ENCODE data around the gene MPC2.

The MPC2 gene

GRCh38 chr1:167936930-167937708, at the start of gene MPC2:
MPC2 (minus strand) TSS chr1:167937072; CDS start chr1:167935841, 1,231 bp downstream.
- Mint-ChIP-seq H3K36me3 (ENCODE audit: low read depth) (peaks cover 23% of the 10 kb centered on the region), H3K4me1 (ENCODE audit: low read depth) (peaks cover 48% of the 10 kb centered on the region)

GRCh38 chr1:167984886-167985489, 48.1 kb upstream of the MPC2 start:
- Mint-ChIP-seq H3K36me3 (ENCODE audit: low read depth) (peaks cover 40% of the 10 kb centered on the region), H3K27me3 (no peaks in the 10 kb centered on the region), H3K27ac (no peak overlapping the region), H3K4me1 (ENCODE audit: low read depth) (peaks cover 10% of the 10 kb centered on the region), H3K4me3 (no peak overlapping the region), H3K9me3 (no peaks in the 10 kb centered on the region)
- no peak for DNase-seq

More at GRCh38 chr1:167936930-167937708, at the start of gene MPC2:
- Mint-ChIP-seq H3K27me3 (no peaks in the 10 kb centered on the region), H3K9me3 (no peaks in the 10 kb centered on the region), H3K4me3 (peak within 1 kb of the TSS; percentile 90), H3K27ac (peak within 1 kb of the TSS; percentile 100)
- DNase-seq = peak; percentile 68

GRCh38 chr1:167983797-167984420, 47.0 kb upstream of the MPC2 start:
- Mint-ChIP-seq H3K36me3 (ENCODE audit: low read depth) (peaks cover 47% of the 10 kb centered on the region), H3K9me3 (no peaks in the 10 kb centered on the region), H3K27ac (no peak overlapping the region), H3K4me1 (ENCODE audit: low read depth) (peaks cover 10% of the 10 kb centered on the region), H3K27me3 (no peaks in the 10 kb centered on the region), H3K4me3 (no peak overlapping the region)
- DNase-seq = no peak

- peaks cover 10% of the 10 kb centered on the region for H3K4me1 Mint-ChIP-seq (ENCODE audit: low read depth)
- H3K4me3 Mint-ChIP-seq = no peak overlapping the region
- H3K27me3 Mint-ChIP-seq = no peaks in the 10 kb centered on the region
- H3K36me3 Mint-ChIP-seq (ENCODE audit: low read depth) = peaks cover 55% of the 10 kb centered on the region
- H3K9me3 Mint-ChIP-seq = peaks cover 2% of the 10 kb centered on the region
- no peak overlapping the region for H3K27ac Mint-ChIP-seq
- DNase-seq = no peak
These were observed 45.1 kb upstream of the MPC2 start for GRCh38 chr1:167981933-167982332.

- DNase-seq = no peak
- Mint-ChIP-seq H3K36me3 (ENCODE audit: low read depth) (peaks cover 67% of the 10 kb centered on the region), H3K27me3 (no peaks in the 10 kb centered on the region), H3K4me3 (no peak overlapping the region), H3K4me1 (ENCODE audit: low read depth) (peaks cover 3% of the 10 kb centered on the region), H3K27ac (no peak overlapping the region), H3K9me3 (peaks cover 2% of the 10 kb centered on the region)
These were observed 40.4 kb upstream of the MPC2 start for GRCh38 chr1:167977245-167977644.

- H3K27me3 Mint-ChIP-seq = no peaks in the 10 kb centered on the region
- H3K36me3 Mint-ChIP-seq (ENCODE audit: low read depth) = peaks cover 56% of the 10 kb centered on the region
- no peak overlapping the region for H3K4me3 Mint-ChIP-seq
- peaks cover 2% of the 10 kb centered on the region for H3K9me3 Mint-ChIP-seq
- peaks cover 1% of the 10 kb centered on the region for H3K4me1 Mint-ChIP-seq (ENCODE audit: low read depth)
- H3K27ac Mint-ChIP-seq = no peak overlapping the region
- DNase-seq = no peak
These were observed 37.8 kb upstream of the MPC2 start for GRCh38 chr1:167974698-167975097.

GRCh38 chr1:167973832-167974231, 37.0 kb upstream of the MPC2 start:
- Mint-ChIP-seq H3K4me3 (no peak overlapping the region), H3K9me3 (peaks cover 2% of the 10 kb centered on the region), H3K4me1 (ENCODE audit: low read depth) (peaks cover 1% of the 10 kb centered on the region), H3K27ac (no peak overlapping the region), H3K36me3 (ENCODE audit: low read depth) (peaks cover 54% of the 10 kb centered on the region), H3K27me3 (no peaks in the 10 kb centered on the region)
- no peak for DNase-seq

- Mint-ChIP-seq H3K27me3 (no peaks in the 10 kb centered on the region), H3K36me3 (ENCODE audit: low read depth) (peaks cover 43% of the 10 kb centered on the region), H3K4me3 (no peak overlapping the region), H3K4me1 (ENCODE audit: low read depth) (peaks cover 2% of the 10 kb centered on the region), H3K9me3 (no peaks in the 10 kb centered on the region), H3K27ac (no peak overlapping the region)
- no peak for DNase-seq
These were observed 31.7 kb upstream of the MPC2 start for GRCh38 chr1:167968569-167968968.

- Mint-ChIP-seq H3K4me3 (no peak overlapping the region), H3K4me1 (ENCODE audit: low read depth) (peaks cover 8% of the 10 kb centered on the region), H3K36me3 (ENCODE audit: low read depth) (peaks cover 38% of the 10 kb centered on the region), H3K27ac (no peak overlapping the region), H3K9me3 (no peaks in the 10 kb centered on the region), H3K27me3 (no peaks in the 10 kb centered on the region)
- no peak for DNase-seq
These were observed 29.2 kb upstream of the MPC2 start for GRCh38 chr1:167966050-167966449.

GRCh38 chr1:167964646-167965045, 27.8 kb upstream of the MPC2 start:
- DNase-seq = no peak
- H3K9me3 Mint-ChIP-seq = no peaks in the 10 kb centered on the region
- no peak overlapping the region for H3K27ac Mint-ChIP-seq
- H3K27me3 Mint-ChIP-seq = no peaks in the 10 kb centered on the region
- H3K36me3 Mint-ChIP-seq (ENCODE audit: low read depth) = peaks cover 46% of the 10 kb centered on the region
- H3K4me3 Mint-ChIP-seq = no peak overlapping the region
- H3K4me1 Mint-ChIP-seq (ENCODE audit: low read depth) = peaks cover 11% of the 10 kb centered on the region

- Mint-ChIP-seq H3K4me1 (ENCODE audit: low read depth) (peaks cover 27% of the 10 kb centered on the region), H3K27ac (no peak overlapping the region), H3K27me3 (no peaks in the 10 kb centered on the region), H3K9me3 (no peaks in the 10 kb centered on the region), H3K4me3 (no peak overlapping the region), H3K36me3 (ENCODE audit: low read depth) (peaks cover 49% of the 10 kb centered on the region)
- no peak for DNase-seq
These were observed 20.8 kb upstream of the MPC2 start for GRCh38 chr1:167957710-167958109.

GRCh38 chr1:167955915-167956314, 19.0 kb upstream of the MPC2 start:
- Mint-ChIP-seq H3K27me3 (no peaks in the 10 kb centered on the region), H3K4me3 (no peak overlapping the region), H3K4me1 (ENCODE audit: low read depth) (peaks cover 26% of the 10 kb centered on the region), H3K9me3 (no peaks in the 10 kb centered on the region), H3K27ac (no peak overlapping the region), H3K36me3 (ENCODE audit: low read depth) (peaks cover 52% of the 10 kb centered on the region)
- DNase-seq = no peak

- Mint-ChIP-seq H3K36me3 (ENCODE audit: low read depth) (peaks cover 42% of the 10 kb centered on the region), H3K27ac (no peak overlapping the region), H3K4me3 (no peak overlapping the region), H3K27me3 (no peaks in the 10 kb centered on the region), H3K4me1 (ENCODE audit: low read depth) (peaks cover 31% of the 10 kb centered on the region), H3K9me3 (no peaks in the 10 kb centered on the region)
- DNase-seq = no peak
These were observed 13.7 kb upstream of the MPC2 start for GRCh38 chr1:167950569-167950968.

GRCh38 chr1:167949785-167950184, 12.9 kb upstream of the MPC2 start:
- H3K27ac Mint-ChIP-seq = no peak overlapping the region
- peaks cover 34% of the 10 kb centered on the region for H3K36me3 Mint-ChIP-seq (ENCODE audit: low read depth)
- H3K9me3 Mint-ChIP-seq = no peaks in the 10 kb centered on the region
- no peak overlapping the region for H3K4me3 Mint-ChIP-seq
- DNase-seq = no peak
- H3K27me3 Mint-ChIP-seq = no peaks in the 10 kb centered on the region
- peaks cover 36% of the 10 kb centered on the region for H3K4me1 Mint-ChIP-seq (ENCODE audit: low read depth)

GRCh38 chr1:167947733-167948132, 10.9 kb upstream of the MPC2 start:
- no peak overlapping the region for H3K4me3 Mint-ChIP-seq
- H3K27me3 Mint-ChIP-seq = no peaks in the 10 kb centered on the region
- DNase-seq = no peak
- H3K9me3 Mint-ChIP-seq = peaks cover 3% of the 10 kb centered on the region
- H3K4me1 Mint-ChIP-seq (ENCODE audit: low read depth) = peaks cover 42% of the 10 kb centered on the region
- no peak overlapping the region for H3K27ac Mint-ChIP-seq
- H3K36me3 Mint-ChIP-seq (ENCODE audit: low read depth) = peaks cover 26% of the 10 kb centered on the region

Measured in activated T-cell treated with anti-CD3 and anti-CD28 coated beads, Interleukin-2, amount 50 U/mL, for 24 hours (primary cell).